ENCODE data around the gene TGFBRAP1.

GRCh38 chr2:105371810-105372209, 42.3 kb upstream of the TGFBRAP1 start:
- TF ChIP-seq CTCF (IDR thresholded peaks at IDR 0.05) (no peak), EZH2 (IDR thresholded peaks at IDR 0.05) (no peak)
